K562 (cell line): ENCODE results near the gene THRSP. TPM values are rescaled to one million over a fixed set of nuclear protein-coding genes. Genes with fewer than 3 reads are reported as not detected.

Experiments
- ADNP ChIP-seq: fragments of 200-800 bp; sonication (Bioruptor generic); IDR thresholded peaks from 2 replicates; pipeline ENCODE4 v1.6.1; 2016; ENCODE audit warnings: missing genetic modification characterization, missing compliant biosample characterization
- BMI1 ChIP-seq: fragments of 150-350 bp; IDR thresholded peaks from 2 replicates; pipeline ENCODE4 v1.6.1; 2014; ENCODE audit warnings: low read length
- C11orf30 ChIP-seq: fragments of 450-650 bp; IDR thresholded peaks from 2 replicates; pipeline ENCODE4 v1.6.1; 2016; ENCODE audit warnings: low read depth, mild to moderate bottlenecking
- CBX5 ChIP-seq: IDR thresholded peaks from 2 replicates; pipeline ENCODE4 v1.6.1; 2014; ENCODE audit warnings: low read depth, borderline replicate concordance
- CEBPB ChIP-seq: fragments of 450-650 bp; IDR thresholded peaks from 2 replicates; pipeline ENCODE4 v1.6.1; 2016; ENCODE audit warnings: missing genetic modification characterization, missing compliant biosample characterization
- CREBBP ChIP-seq: IDR thresholded peaks from one replicate; pipeline ENCODE4 v1.6.1; 2012; ENCODE audit warnings: low read depth, mild to moderate bottlenecking, control low read depth, inconsistent platforms, low read length
- NCOR1 ChIP-seq: fragments of 450-650 bp; IDR thresholded peaks from 2 replicates; pipeline ENCODE4 v1.6.1; 2016; ENCODE audit warnings: mild to moderate bottlenecking, moderate library complexity
- NFXL1 ChIP-seq: fragments of 450-650 bp; formaldehyde crosslinking; IDR thresholded peaks from 2 replicates; pipeline ENCODE4 v1.4.0; 2021; ENCODE audit warnings: mild to moderate bottlenecking
- RHOXF2B ChIP-seq: fragments of 250-450 bp; sonication (Bioruptor Pico); conservative IDR thresholded peaks from 2 replicates; pipeline ENCODE4 v1.5.1; 2021
- SMARCB1 ChIP-seq: IDR thresholded peaks from 2 replicates; pipeline ENCODE4 v1.6.1; 2011; ENCODE audit warnings: improper control_type of control experiment, low read depth; ENCODE audit not compliant: insufficient read length
- SRSF9 ChIP-seq: fragments of 200-400 bp; formaldehyde crosslinking; IDR thresholded peaks from 2 replicates; pipeline ENCODE4 v1.6.1; 2017; ENCODE audit warnings: low read depth, low read length, borderline replicate concordance
- TCF7L2 ChIP-seq: fragments of 150-350 bp; IDR thresholded peaks from 2 replicates; pipeline ENCODE4 v1.6.1; 2016; ENCODE audit warnings: low read depth, mild to moderate bottlenecking, low read length, moderate library complexity
- U2AF2 ChIP-seq: fragments of 200-400 bp; formaldehyde crosslinking; optimal IDR thresholded peaks from 2 replicates; pipeline ENCODE3; 2017; ENCODE audit warnings: low read depth, mild to moderate bottlenecking, low read length
- ZNF12 ChIP-seq: sonication (generic); formaldehyde crosslinking; IDR thresholded peaks from 2 replicates; pipeline ENCODE4 v1.4.0; 2020; ENCODE audit warnings: mild to moderate bottlenecking, missing genetic modification reagents
- ZNF232 ChIP-seq: sonication (generic); formaldehyde crosslinking; IDR thresholded peaks from 2 replicates; pipeline ENCODE4 v1.8.0; 2022; ENCODE audit warnings: mild to moderate bottlenecking, missing genetic modification reagents
- ZNF75A ChIP-seq: fragments of 450-650 bp; formaldehyde crosslinking; IDR thresholded peaks from 2 replicates; pipeline ENCODE4 v1.4.0; 2020; ENCODE audit warnings: mild to moderate bottlenecking
- polyA plus RNA-seq, 8 experiments: library from polyadenylated mRNA; depleted of rRNA in 4 of 8; stranded (reverse) in 5 of 8; unstranded in 3 of 8; fragments of >200 nt; fragmentation: Nextera tagmentation in 2 of 8; fragmentation: Illumina TruSeq in 1 of 8; extraction: Ambion mirVana in 2 of 8; extraction: Trizol in 1 of 8; gene quantifications; 2 replicates each; pipeline versions ENCODE4 v1.2.1 to v1.2.3, GENCODE V29; 2011 to 2014; ENCODE audit warnings: inconsistent platforms in 1 of 8, missing spikeins in 1 of 8
- total RNA-seq, 7 experiments: library from RNA; depleted of rRNA in 6 of 7; stranded (reverse); fragments of >200 nt in 6 of 7; fragmentation: Illumina TruSeq in 2 of 7; extraction: Trizol in 2 of 7; gene quantifications; 2 replicates each; pipeline versions ENCODE4 v1.2.1 to v1.2.3, GENCODE V29; 2011 to 2021; ENCODE audit warnings: low replicate concordance in 1 of 7
- TF ChIP-seq, protein P1 (sequence below): fragments of 450-650 bp; IDR thresholded peaks from 2 replicates; pipeline ENCODE4 v1.6.1; 2016; ENCODE audit warnings: antibody characterized with exemption
- TF ChIP-seq, protein P2 (sequence below), 2 experiments: fragments of 450-650 bp in 1 of 2; sonication (generic) in 1 of 2; formaldehyde crosslinking; conservative IDR thresholded peaks; 2 replicates each; pipeline versions ENCODE4 v1.4.0 to v1.8.1; 2020 to 2022; ENCODE audit warnings: mild to moderate bottlenecking in 1 of 2, missing genetic modification reagents in 1 of 2
- TF ChIP-seq, protein P3 (sequence below): fragments of 450-650 bp; formaldehyde crosslinking; IDR thresholded peaks from 2 replicates; pipeline ENCODE4 v1.4.0; 2020; ENCODE audit warnings: mild to moderate bottlenecking
- TF ChIP-seq, protein P4 (sequence below): IDR thresholded peaks from 2 replicates; pipeline ENCODE4 v1.6.1; 2011; ENCODE audit not compliant: insufficient read length; ENCODE audit errors: extremely low read depth
- TF ChIP-seq, protein P5 (sequence below): sonication (generic); formaldehyde crosslinking; IDR thresholded peaks from 2 replicates; pipeline ENCODE4 v1.8.0; 2022; ENCODE audit warnings: mild to moderate bottlenecking, missing genetic modification reagents
- TF ChIP-seq, protein P6 (sequence below): sonication (generic); formaldehyde crosslinking; IDR thresholded peaks from 2 replicates; pipeline ENCODE4 v1.8.0; 2022; ENCODE audit warnings: missing genetic modification reagents, mild to moderate bottlenecking, borderline replicate concordance

The THRSP gene
- total and polyA plus RNA-seq, 9 of the 15 experiments (the other 6 are each of a cell fraction or from before 2014, with no cell fraction given): 0.23 to 0.56 (median 0.31) TPM; not detected in 2

DNA sequence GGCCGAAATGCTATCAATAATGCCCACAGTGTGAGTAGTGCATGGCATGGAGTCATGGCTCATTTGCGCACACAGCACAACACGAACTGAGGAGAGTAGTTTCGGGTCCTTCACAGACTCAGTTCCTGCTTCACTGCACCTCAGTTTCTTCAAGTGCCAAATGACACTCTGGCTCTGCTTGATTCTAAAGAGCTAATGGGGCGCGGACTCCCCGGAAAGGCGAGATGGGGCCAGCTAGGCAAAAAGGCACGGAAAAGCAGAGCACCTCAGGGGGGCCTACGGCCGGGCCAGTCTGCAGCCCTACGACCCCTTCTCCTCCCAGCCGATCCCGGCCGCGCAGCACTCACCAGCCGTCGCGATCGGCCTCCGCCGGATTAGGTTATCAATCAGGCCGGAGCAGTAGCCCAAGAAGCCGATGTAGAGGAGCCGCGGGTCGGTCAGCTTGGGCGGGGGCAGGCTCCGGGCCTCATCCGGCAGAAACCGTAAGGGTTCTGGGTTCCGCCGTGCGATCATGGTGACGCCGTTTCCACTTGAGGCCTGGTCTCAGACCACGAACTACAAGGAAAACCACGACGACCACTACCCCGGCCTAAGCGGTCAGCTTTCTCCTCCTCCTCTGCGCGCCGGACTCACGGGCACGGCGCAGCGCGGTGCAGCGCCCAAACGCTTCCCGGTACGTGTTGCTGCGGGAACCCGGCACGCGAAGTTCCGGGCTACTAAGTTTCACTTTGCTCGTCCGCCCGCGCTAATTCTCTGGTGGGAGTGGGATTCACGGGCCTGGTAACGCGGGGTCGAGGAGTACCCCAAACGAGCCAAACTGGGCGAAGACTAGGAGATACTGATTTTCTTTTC lies 15.8 kb downstream of the THRSP start, which contains the start of gene NDUFC2 (continued):
- TF ChIP-seq, protein P1, sequence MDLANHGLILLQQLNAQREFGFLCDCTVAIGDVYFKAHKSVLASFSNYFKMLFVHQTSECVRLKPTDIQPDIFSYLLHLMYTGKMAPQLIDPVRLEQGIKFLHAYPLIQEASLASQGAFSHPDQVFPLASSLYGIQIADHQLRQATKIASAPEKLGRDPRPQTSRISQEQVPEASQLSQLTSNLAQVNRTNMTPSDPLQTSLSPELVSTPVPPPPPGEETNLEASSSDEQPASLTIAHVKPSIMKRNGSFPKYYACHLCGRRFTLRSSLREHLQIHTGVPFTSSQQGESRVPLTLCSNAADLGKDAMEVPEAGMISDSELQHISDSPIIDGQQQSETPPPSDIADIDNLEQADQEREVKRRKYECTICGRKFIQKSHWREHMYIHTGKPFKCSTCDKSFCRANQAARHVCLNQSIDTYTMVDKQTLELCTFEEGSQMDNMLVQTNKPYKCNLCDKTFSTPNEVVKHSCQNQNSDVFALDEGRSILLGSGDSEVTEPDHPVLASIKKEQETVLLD: peak; percentile 97
- TF ChIP-seq CREBBP (no peak), TCF7L2 (no peak), NCOR1 (no peak), NFXL1 (CRISPR knock-in tag) (no peak), SRSF9 (no peak), CEBPB (tag) (no peak), BMI1 (no peak), C11orf30 (peak; percentile 94), ADNP (no peak), CBX5 (no peak; the same call in 1 of the 2 replicates), ZNF75A (no peak), ZNF232 (CRISPR knock-in tag) (no peak), SMARCB1 (no peak), ZNF12 (CRISPR knock-in tag) (no peak; the same call in 1 of the 2 replicates), RHOXF2B (CRISPR knock-in tag) (no peak), U2AF2 (no peak)
- TF ChIP-seq, protein P2, sequence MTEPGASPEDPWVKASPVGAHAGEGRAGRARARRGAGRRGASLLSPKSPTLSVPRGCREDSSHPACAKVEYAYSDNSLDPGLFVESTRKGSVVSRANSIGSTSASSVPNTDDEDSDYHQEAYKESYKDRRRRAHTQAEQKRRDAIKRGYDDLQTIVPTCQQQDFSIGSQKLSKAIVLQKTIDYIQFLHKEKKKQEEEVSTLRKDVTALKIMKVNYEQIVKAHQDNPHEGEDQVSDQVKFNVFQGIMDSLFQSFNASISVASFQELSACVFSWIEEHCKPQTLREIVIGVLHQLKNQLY (CRISPR knock-in tag; conservative IDR thresholded peaks at IDR 0.05): no peak
- TF ChIP-seq, protein P3, sequence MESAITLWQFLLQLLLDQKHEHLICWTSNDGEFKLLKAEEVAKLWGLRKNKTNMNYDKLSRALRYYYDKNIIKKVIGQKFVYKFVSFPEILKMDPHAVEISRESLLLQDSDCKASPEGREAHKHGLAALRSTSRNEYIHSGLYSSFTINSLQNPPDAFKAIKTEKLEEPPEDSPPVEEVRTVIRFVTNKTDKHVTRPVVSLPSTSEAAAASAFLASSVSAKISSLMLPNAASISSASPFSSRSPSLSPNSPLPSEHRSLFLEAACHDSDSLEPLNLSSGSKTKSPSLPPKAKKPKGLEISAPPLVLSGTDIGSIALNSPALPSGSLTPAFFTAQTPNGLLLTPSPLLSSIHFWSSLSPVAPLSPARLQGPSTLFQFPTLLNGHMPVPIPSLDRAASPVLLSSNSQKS (CRISPR knock-in tag): no peak
- TF ChIP-seq, protein P4, sequence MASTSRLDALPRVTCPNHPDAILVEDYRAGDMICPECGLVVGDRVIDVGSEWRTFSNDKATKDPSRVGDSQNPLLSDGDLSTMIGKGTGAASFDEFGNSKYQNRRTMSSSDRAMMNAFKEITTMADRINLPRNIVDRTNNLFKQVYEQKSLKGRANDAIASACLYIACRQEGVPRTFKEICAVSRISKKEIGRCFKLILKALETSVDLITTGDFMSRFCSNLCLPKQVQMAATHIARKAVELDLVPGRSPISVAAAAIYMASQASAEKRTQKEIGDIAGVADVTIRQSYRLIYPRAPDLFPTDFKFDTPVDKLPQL: no peak
- TF ChIP-seq, protein P5, sequence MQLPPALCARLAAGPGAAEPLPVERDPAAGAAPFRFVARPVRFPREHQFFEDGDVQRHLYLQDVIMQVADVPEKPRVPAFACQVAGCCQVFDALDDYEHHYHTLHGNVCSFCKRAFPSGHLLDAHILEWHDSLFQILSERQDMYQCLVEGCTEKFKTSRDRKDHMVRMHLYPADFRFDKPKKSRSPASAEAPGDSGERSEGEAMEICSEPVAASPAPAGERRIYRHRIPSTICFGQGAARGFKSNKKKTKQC: peak; percentile 83
- TF ChIP-seq, protein P6, sequence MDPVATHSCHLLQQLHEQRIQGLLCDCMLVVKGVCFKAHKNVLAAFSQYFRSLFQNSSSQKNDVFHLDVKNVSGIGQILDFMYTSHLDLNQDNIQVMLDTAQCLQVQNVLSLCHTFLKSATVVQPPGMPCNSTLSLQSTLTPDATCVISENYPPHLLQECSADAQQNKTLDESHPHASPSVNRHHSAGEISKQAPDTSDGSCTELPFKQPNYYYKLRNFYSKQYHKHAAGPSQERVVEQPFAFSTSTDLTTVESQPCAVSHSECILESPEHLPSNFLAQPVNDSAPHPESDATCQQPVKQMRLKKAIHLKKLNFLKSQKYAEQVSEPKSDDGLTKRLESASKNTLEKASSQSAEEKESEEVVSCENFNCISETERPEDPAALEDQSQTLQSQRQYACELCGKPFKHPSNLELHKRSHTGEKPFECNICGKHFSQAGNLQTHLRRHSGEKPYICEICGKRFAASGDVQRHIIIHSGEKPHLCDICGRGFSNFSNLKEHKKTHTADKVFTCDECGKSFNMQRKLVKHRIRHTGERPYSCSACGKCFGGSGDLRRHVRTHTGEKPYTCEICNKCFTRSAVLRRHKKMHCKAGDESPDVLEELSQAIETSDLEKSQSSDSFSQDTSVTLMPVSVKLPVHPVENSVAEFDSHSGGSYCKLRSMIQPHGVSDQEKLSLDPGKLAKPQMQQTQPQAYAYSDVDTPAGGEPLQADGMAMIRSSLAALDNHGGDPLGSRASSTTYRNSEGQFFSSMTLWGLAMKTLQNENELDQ: no peak
